Activated CD8-positive, alpha-beta memory T cell treated with anti-CD3 and anti-CD28 coated beads, Interleukin-2, amount 10 ng/mL, durations not matched to agents 7 days and 5 days (primary cell): ENCODE data around the gene RBM45. TPM values are rescaled to one million over a fixed set of nuclear protein-coding genes. Genes with fewer than 3 reads are reported as not detected.

ENCODE experiments used
- ATAC-seq: fragments of 150-1000 bp; cut with Tn5 transposase; one replicate; pipeline ENCODE4 v1.10.0; 2021; ENCODE audit warnings: moderate library complexity
- CTCF ChIA-PET: fragments of 350-600 bp; sonication (Branson Sonifier 250); formaldehyde crosslinking; loops from one replicate; lab custom pipeline; 2021; ENCODE audit warnings: antibody characterized with exemption; lab: Charles Lee
- DNase-seq: peaks from one replicate; pipeline ENCODE4 v3.0.0-alpha.2; 2020
- H3K27ac Mint-ChIP-seq: one replicate; pipeline ENCODE4 v1.8.0; 2021; ENCODE audit warnings: mild to moderate bottlenecking, mixed read lengths
- H3K27me3 Mint-ChIP-seq: one replicate; pipeline ENCODE4 v1.8.0; 2021; ENCODE audit warnings: mixed read lengths
- H3K36me3 Mint-ChIP-seq: one replicate; pipeline ENCODE4 v1.8.0; 2021; ENCODE audit warnings: mild to moderate bottlenecking, mixed read lengths
- H3K4me1 Mint-ChIP-seq: one replicate; pipeline ENCODE4 v1.8.0; 2021; ENCODE audit warnings: mixed read lengths
- H3K4me3 Mint-ChIP-seq: one replicate; pipeline ENCODE4 v1.8.0; 2021; ENCODE audit warnings: mild to moderate bottlenecking, moderate library complexity, mixed read lengths
- H3K9me3 Mint-ChIP-seq: one replicate; pipeline ENCODE4 v1.8.0; 2022; ENCODE audit warnings: low read depth, mixed read lengths
- total RNA-seq, 2 experiments: library from RNA; stranded (reverse); gene quantifications; one replicate each; pipeline ENCODE4 v1.2.3, GENCODE V29; 2021

Gene RBM45
- total RNA-seq, result 10 to 100 TPM; 15.8 to 16.6 TPM

GRCh38 chr2:178112202-178113152 lies at the start of gene RBM45:
RBM45 (plus strand) TSS chr2:178112437; CDS start chr2:178112547, 110 bp downstream.
- no peaks in the 10 kb centered on the region for H3K9me3 Mint-ChIP-seq
- CTCF ChIA-PET, result interaction anchor here (0.6 to 3.3 kb wide), 33 partner anchors 9 to 1658 kb away, joined by 3 to 18 read pairs (median 4); partner anchors contain the start of gene OSBPL6

GRCh38 chr2:178066324-178066723 lies 45.9 kb upstream of the RBM45 start:
- CTCF ChIA-PET, result no interaction called here
- H3K4me3 Mint-ChIP-seq, result no peak overlapping the region
- H3K27ac Mint-ChIP-seq, result no peak overlapping the region
- no peak for DNase-seq
- no peak for ATAC-seq
- no peaks in the 10 kb centered on the region for H3K9me3 Mint-ChIP-seq
- H3K4me1 Mint-ChIP-seq, result no peaks in the 10 kb centered on the region
- H3K36me3 Mint-ChIP-seq, result no peaks in the 10 kb centered on the region
- peaks cover 41% of the 10 kb centered on the region for H3K27me3 Mint-ChIP-seq

More at GRCh38 chr2:178112202-178113152, at the start of gene RBM45:
- DNase-seq (peak; percentile 92), ATAC-seq (peak; percentile 89)
- peaks cover 34% of the 10 kb centered on the region for H3K4me1 Mint-ChIP-seq
- peak within 1 kb of the TSS; percentile 98 for H3K4me3 Mint-ChIP-seq
- H3K27ac Mint-ChIP-seq, result peak within 1 kb of the TSS; percentile 92
- H3K27me3 Mint-ChIP-seq, result no peaks in the 10 kb centered on the region
- H3K36me3 Mint-ChIP-seq, result no peaks in the 10 kb centered on the region

- Mint-ChIP-seq H3K9me3 (no peaks in the 10 kb centered on the region), H3K27me3 (peaks cover 45% of the 10 kb centered on the region), H3K4me3 (no peak overlapping the region), H3K4me1 (no peaks in the 10 kb centered on the region), H3K36me3 (no peaks in the 10 kb centered on the region), H3K27ac (no peak overlapping the region)
- ATAC-seq (no peak), DNase-seq (no peak)
- CTCF ChIA-PET, result no interaction called here
Observed at GRCh38 chr2:178066890-178067669, 45.2 kb upstream of the RBM45 start.

GRCh38 chr2:178068823-178069454 lies 43.3 kb upstream of the RBM45 start:
- H3K36me3 Mint-ChIP-seq, result no peaks in the 10 kb centered on the region

GRCh38 chr2:178069551-178069950 lies 42.7 kb upstream of the RBM45 start:
- no peak overlapping the region for H3K27ac Mint-ChIP-seq
- ATAC-seq (no peak), DNase-seq (no peak)
- CTCF ChIA-PET, result no interaction called here
- H3K9me3 Mint-ChIP-seq, result no peaks in the 10 kb centered on the region
- no peaks in the 10 kb centered on the region for H3K36me3 Mint-ChIP-seq
- no peak overlapping the region for H3K4me3 Mint-ChIP-seq
- H3K27me3 Mint-ChIP-seq, result peaks cover 59% of the 10 kb centered on the region
- peaks cover 11% of the 10 kb centered on the region for H3K4me1 Mint-ChIP-seq

More at GRCh38 chr2:178068823-178069454, 43.3 kb upstream of the RBM45 start:
- no peak overlapping the region for H3K4me3 Mint-ChIP-seq
- no peaks in the 10 kb centered on the region for H3K9me3 Mint-ChIP-seq
- H3K27me3 Mint-ChIP-seq, result peaks cover 54% of the 10 kb centered on the region
- peaks cover 9% of the 10 kb centered on the region for H3K4me1 Mint-ChIP-seq
- DNase-seq (no peak), ATAC-seq (no peak)
- H3K27ac Mint-ChIP-seq, result no peak overlapping the region
- CTCF ChIA-PET, result no interaction called here

- H3K4me1 Mint-ChIP-seq, result peaks cover 12% of the 10 kb centered on the region
- peaks cover 60% of the 10 kb centered on the region for H3K27me3 Mint-ChIP-seq
- ATAC-seq, result no peak
- no peaks in the 10 kb centered on the region for H3K36me3 Mint-ChIP-seq
- no peak overlapping the region for H3K4me3 Mint-ChIP-seq
- DNase-seq, result no peak
- H3K9me3 Mint-ChIP-seq, result no peaks in the 10 kb centered on the region
- CTCF ChIA-PET, result no interaction called here
- H3K27ac Mint-ChIP-seq, result no peak overlapping the region
Observed at GRCh38 chr2:178070824-178071223, 41.4 kb upstream of the RBM45 start.

- CTCF ChIA-PET, result no interaction called here
- no peak overlapping the region for H3K4me3 Mint-ChIP-seq
- peaks cover 60% of the 10 kb centered on the region for H3K27me3 Mint-ChIP-seq
- H3K4me1 Mint-ChIP-seq, result peaks cover 12% of the 10 kb centered on the region
- no peaks in the 10 kb centered on the region for H3K36me3 Mint-ChIP-seq
- DNase-seq, result no peak
- no peak for ATAC-seq
- H3K9me3 Mint-ChIP-seq, result no peaks in the 10 kb centered on the region
- no peak overlapping the region for H3K27ac Mint-ChIP-seq
Observed at GRCh38 chr2:178072000-178072382, 40.2 kb upstream of the RBM45 start.

GRCh38 chr2:178072383-178073301 lies 39.6 kb upstream of the RBM45 start, which contains the start of gene PDE11A:
PDE11A (minus strand) TSS chr2:178072777; CDS start chr2:178072437, 340 bp downstream.
- H3K27me3 Mint-ChIP-seq, result peaks cover 60% of the 10 kb centered on the region
- no peak within 1 kb of the TSS for H3K27ac Mint-ChIP-seq
- no peaks in the 10 kb centered on the region for H3K36me3 Mint-ChIP-seq
- ATAC-seq, result peak; percentile 93
- peak; percentile 75 for DNase-seq
- H3K4me1 Mint-ChIP-seq, result peaks cover 12% of the 10 kb centered on the region
- no peaks in the 10 kb centered on the region for H3K9me3 Mint-ChIP-seq
- H3K4me3 Mint-ChIP-seq, result peak within 1 kb of the TSS; percentile 43
- CTCF ChIA-PET, result no interaction called here

- Mint-ChIP-seq H3K27ac (no peak overlapping the region), H3K4me1 (peaks cover 12% of the 10 kb centered on the region), H3K27me3 (peaks cover 56% of the 10 kb centered on the region), H3K36me3 (no peaks in the 10 kb centered on the region), H3K4me3 (no peak overlapping the region), H3K9me3 (peaks cover 2% of the 10 kb centered on the region)
- no peak for ATAC-seq
- no peak for DNase-seq
- CTCF ChIA-PET, result interaction anchor here (1.6 kb wide), 1 partner anchor 38 kb away, joined by 4 read pairs; the partner anchor contains the start of gene RBM45
Observed at GRCh38 chr2:178074123-178075005, 37.9 kb upstream of the RBM45 start.

GRCh38 chr2:178075006-178075326 lies 37.3 kb upstream of the RBM45 start:
- peaks cover 12% of the 10 kb centered on the region for H3K4me1 Mint-ChIP-seq
- peaks cover 53% of the 10 kb centered on the region for H3K27me3 Mint-ChIP-seq
- DNase-seq (no peak), ATAC-seq (no peak)
- no peak overlapping the region for H3K4me3 Mint-ChIP-seq
- no peak overlapping the region for H3K27ac Mint-ChIP-seq
- H3K36me3 Mint-ChIP-seq, result no peaks in the 10 kb centered on the region
- peaks cover 2% of the 10 kb centered on the region for H3K9me3 Mint-ChIP-seq
- CTCF ChIA-PET, result interaction anchor here (1.6 kb wide), 1 partner anchor 38 kb away, joined by 4 read pairs; the partner anchor contains the start of gene RBM45

GRCh38 chr2:178076130-178076529 lies 36.1 kb upstream of the RBM45 start:
- Mint-ChIP-seq H3K27ac (no peak overlapping the region), H3K36me3 (no peaks in the 10 kb centered on the region), H3K27me3 (peaks cover 48% of the 10 kb centered on the region), H3K4me3 (no peak overlapping the region), H3K4me1 (peaks cover 12% of the 10 kb centered on the region), H3K9me3 (peaks cover 2% of the 10 kb centered on the region)
- ATAC-seq (no peak), DNase-seq (no peak)
- CTCF ChIA-PET, result interaction anchor here (1.6 kb wide), 1 partner anchor 37 kb away, joined by 4 read pairs; the partner anchor contains the start of gene RBM45
